KBM-7 (cell line): Measurements from ENCODE around the gene DHFR2.
"Not testable (repeated sequence)": the region's sequence is repeated elsewhere in the genome, so short reads cannot be mapped to it uniquely, and the experiment has no call there.

ENCODE experiments used
- DNase-seq: peaks from one replicate; pipeline ENCODE4 v3.0.0-alpha.2; 2015
- in situ Hi-C: fragments of 300-500 bp; cut with MboI; formaldehyde crosslinking; loops from 2 replicates; pipeline ENCODE4 v1.14.3; 2020; ENCODE audit warnings: low sequenced_read_pairs, low pct_unique_long_range_greater_than_20kb, mixed read lengths

The DHFR2 gene

GRCh38 chr3:94062513-94063404, at the start of gene DHFR2, which contains the start of gene NSUN3:
Gene DHFR2 (minus strand): TSS chr3:94062916. CDS start chr3:94061511, 1,405 bp downstream.
Gene NSUN3 (plus strand): TSS chr3:94063061. CDS start chr3:94063127, 66 bp downstream.
- in situ Hi-C loops, result no loop called here
- peak; percentile 95 for DNase-seq

- no peak for DNase-seq
- in situ Hi-C loops, result no loop called here
Measured at GRCh38 chr3:94110854-94111253, 48.1 kb upstream of the DHFR2 start.

DNA sequence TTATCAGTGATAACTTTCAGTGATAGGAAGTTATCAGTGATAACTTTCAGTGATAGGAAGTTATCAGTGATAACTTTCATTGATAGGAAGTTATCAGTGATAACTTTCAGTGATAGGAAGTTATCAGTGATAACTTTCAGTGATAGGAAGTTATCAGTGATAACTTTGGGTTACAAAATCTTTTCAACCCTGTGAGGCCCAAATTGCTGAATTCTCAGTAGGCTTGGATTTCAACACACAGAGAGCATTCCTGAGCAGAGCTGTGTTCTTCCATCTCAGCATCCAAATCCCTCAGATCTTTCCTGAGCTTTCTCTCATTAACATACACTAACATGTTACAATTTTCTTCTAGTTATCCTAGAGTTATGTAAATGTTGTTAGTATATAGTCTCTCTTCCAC, 47.5 kb upstream of the DHFR2 start:
- in situ Hi-C loops, DNase-seq: not testable (repeated sequence)

DNA sequence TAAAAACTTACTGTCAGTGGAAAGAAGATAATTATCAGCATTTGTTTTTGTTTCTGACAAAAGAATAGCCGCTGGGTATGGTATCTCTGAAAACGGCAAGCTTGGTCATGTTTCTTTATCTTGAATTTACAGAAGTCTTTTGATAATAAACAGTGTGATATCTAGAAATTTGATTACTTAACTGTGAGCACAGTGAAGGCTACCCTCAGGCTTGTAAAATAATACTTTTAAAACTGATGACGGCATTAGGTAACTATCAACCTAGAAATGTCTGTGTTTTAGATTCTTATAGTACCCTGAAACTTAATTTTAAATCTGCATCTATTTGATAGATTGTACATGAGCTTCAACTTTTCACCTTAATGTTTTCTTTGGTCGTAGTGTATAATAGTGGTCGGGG, 43.6 kb upstream of the DHFR2 start:
- in situ Hi-C loops, result no loop called here
- DNase-seq, result no peak

GRCh38 chr3:94101860-94102259, 39.1 kb upstream of the DHFR2 start:
- in situ Hi-C loops, result no loop called here
- DNase-seq, result no peak

- in situ Hi-C loops, result no loop called here
- no peak for DNase-seq
Measured at GRCh38 chr3:94099311-94099710, 36.6 kb upstream of the DHFR2 start.

DNA sequence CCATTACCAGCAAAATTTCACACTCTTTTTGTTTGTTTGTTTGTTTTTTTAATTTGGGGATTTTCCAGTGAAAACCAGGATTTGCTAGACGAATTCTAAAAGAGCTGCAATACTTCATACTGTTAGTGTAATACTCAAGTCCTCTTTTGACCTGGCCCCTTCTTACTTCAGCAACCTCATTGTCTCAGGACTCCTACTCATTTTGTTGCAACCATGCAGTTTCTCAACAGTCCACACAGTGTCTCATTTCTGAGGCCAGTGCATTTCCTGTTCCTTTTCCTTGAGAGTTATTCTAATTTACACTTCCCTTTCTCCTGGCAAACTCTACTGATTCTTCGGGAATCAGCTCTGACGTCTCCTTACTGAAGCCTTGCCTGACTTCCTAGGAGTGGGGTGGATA, 35.7 kb upstream of the DHFR2 start:
- DNase-seq, result peak; percentile 48
- in situ Hi-C loops, result no loop called here

- DNase-seq, result no peak
- in situ Hi-C loops, result no loop called here
Measured at GRCh38 chr3:94095111-94095510, 32.4 kb upstream of the DHFR2 start.

DNA sequence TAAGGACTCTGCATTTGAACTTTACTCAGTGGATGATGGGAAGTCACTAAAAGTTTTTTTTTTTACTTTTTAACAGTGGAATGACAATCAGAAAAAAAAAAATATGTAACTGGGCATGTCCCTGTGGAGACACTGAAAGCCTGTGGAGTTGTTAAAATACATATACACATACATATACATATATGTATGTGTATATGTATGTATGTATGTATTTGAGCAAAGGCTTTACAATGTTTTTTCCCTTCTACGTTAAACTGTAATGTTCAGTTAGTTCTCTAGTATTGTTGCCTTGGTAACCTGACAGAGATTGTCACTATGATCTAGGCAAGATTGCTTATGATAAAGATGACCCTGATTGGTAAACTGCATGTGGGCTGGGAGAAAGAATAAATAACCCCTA, 30.4 kb upstream of the DHFR2 start:
- DNase-seq, result no peak
- in situ Hi-C loops, result no loop called here

- in situ Hi-C loops, result no loop called here
- DNase-seq, result no peak
Measured at GRCh38 chr3:94092086-94092485, 29.4 kb upstream of the DHFR2 start.

DNA sequence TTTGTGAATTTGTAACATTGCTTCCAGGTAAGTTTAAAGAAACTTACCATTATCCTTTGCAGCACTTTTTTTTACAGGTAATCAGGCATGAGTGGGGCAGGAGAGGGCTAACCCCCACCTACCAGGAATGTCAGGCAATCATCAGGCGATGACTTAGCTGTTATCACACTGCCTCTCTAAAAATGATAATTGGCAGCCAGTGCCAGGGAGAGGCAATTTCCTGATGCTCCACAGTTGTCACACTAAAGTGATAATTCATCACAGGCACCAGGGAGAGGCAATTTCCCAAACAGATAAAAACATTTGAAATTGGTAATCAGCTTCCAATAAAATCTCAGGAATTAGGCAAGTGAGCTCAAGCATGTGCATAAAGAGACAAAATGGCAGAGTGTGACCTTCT, 26.4 kb upstream of the DHFR2 start:
- in situ Hi-C loops, result no loop called here
- DNase-seq, result no peak

- in situ Hi-C loops, result no loop called here
- no peak for DNase-seq
Measured at GRCh38 chr3:94083261-94083660, 20.5 kb upstream of the DHFR2 start.

GRCh38 chr3:94082391-94082937, 19.7 kb upstream of the DHFR2 start:
- no peak for DNase-seq
- in situ Hi-C loops, result no loop called here

DNA sequence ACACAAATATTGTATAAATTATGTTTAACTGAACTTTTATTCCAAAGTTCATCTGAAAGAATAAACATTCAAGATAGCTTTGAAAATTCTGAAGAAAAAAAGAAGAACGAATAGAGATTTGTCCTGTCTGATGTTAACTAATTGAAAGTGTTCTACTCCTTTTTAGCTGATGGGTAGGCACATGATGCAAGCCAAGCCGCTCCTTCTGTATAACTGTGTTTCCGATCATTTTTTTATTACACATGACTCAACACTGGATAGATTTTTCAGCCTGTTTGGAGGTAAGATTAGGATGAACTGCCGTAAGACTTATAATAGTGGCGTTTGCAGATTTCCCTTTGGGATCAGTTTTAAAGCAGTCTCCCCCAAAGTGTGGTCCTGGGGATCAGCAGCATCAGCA, 19.2 kb upstream of the DHFR2 start:
- in situ Hi-C loops, result no loop called here
- DNase-seq, result no peak

GRCh38 chr3:94080552-94080951, 17.8 kb upstream of the DHFR2 start:
- in situ Hi-C loops, DNase-seq: not testable (repeated sequence)

GRCh38 chr3:94076055-94076454, 13.3 kb upstream of the DHFR2 start:
- in situ Hi-C loops, result no loop called here
- no peak for DNase-seq

- no peak for DNase-seq
- in situ Hi-C loops, result no loop called here
Measured at GRCh38 chr3:94071713-94072284, 9.1 kb upstream of the DHFR2 start.

DNA sequence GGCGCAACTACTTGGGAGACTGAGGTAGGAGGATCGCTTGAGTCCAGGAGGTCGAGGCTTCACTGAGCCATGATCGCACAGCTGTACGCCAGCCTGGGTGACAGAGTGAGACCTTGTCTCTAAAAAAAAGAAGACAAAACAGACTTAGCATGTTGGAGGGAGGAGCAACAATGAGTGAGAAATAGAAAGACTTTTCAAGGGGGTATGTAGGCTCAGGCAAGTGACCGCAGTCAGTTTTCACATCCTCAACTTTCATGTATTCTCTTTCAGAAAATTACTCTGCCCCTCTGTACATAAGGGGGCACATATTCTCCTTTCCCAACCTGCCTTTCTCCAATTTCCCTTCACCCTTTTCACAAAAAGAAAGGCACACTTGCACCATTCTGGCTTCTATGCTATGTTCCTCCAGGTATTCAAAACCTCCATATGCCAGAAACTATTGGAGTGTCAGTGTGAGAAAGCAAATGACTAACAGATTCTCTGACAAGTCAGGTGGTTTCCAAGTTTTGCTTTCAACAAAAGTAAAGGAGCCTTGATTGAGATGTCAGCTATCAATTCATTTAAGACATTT, 7.7 kb upstream of the DHFR2 start:
- no peak for DNase-seq
- in situ Hi-C loops, result no loop called here

DNA sequence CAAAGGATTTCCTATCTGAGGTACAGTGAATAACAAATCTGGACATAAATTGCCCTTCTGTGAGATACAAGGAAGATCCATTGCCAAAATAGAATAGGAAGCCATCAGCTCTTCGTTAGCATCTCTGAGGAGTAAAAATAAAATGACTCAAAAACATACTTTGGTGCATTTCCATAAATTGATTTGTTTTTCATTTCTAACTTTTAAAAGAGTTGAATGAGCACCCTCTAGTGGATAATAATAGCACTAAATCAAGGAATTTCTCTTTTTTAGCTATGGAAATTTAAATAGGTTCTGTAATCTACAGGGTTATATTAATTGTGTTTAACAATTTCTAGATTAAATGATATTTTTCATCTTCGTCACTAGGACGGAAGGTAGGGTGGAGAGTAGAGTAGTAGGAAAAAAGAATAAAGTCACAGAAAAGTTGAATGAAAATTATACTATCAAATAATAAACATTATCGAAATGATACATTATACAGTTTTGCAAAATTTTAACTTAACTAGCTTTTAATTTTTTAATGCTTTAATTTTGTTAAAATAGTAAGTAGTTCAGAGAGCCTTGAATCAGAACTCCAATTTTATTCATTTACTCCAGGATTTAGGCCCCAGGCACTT, 6.6 kb upstream of the DHFR2 start:
- in situ Hi-C loops, result no loop called here
- DNase-seq, result peak; percentile 43
